Kidney epithelial cell (primary cell): ENCODE data around the gene UNC13D. TPM values are rescaled to one million over a fixed set of nuclear protein-coding genes. Genes with fewer than 3 reads are reported as not detected.

Experiments
- DNase-seq: peaks from one replicate; pipeline ENCODE4 v3.0.0-alpha.2; 2010; ENCODE audit warnings: low read depth
- H3K27me3 ChIP-seq: 2 replicates; pipeline ENCODE4 v1.6.0; 2011; ENCODE audit warnings: low read length; ENCODE audit not compliant: control insufficient read depth, insufficient read depth
- H3K36me3 ChIP-seq: 2 replicates; pipeline ENCODE4 v1.5.1; 2011; ENCODE audit warnings: low read length; ENCODE audit not compliant: control insufficient read depth, insufficient read depth
- H3K4me3 ChIP-seq: 2 replicates; pipeline ENCODE4 v1.5.1; 2011; ENCODE audit warnings: low read depth, mild to moderate bottlenecking, control low read depth, low read length
- CTCF ChIP-seq: IDR thresholded peaks from 2 replicates; pipeline ENCODE4 v1.5.1; 2011; ENCODE audit warnings: mild to moderate bottlenecking, moderate library complexity, low read length, control low read depth, inconsistent platforms; ENCODE audit not compliant: insufficient read depth, poor library complexity, severe bottlenecking
- total RNA-seq: library from RNA; depleted of rRNA; stranded (reverse); fragments of >200 nt; gene quantifications from 2 replicates; pipeline ENCODE4 v1.2.3, GENCODE V29; 2015

Gene UNC13D
- total RNA-seq, 1 donor from 2014 or later: 14.0 TPM

- no peaks in the 10 kb centered on the region for H3K27me3 ChIP-seq
- TF ChIP-seq CTCF: no peak
- DNase-seq: no peak
- no peak overlapping the region for H3K4me3 ChIP-seq
- peaks cover 6% of the 10 kb centered on the region for H3K36me3 ChIP-seq
Observed at GRCh38 chr17:75808549-75808904, 35.7 kb downstream of the UNC13D start.

- Histone ChIP-seq H3K27me3 (no peaks in the 10 kb centered on the region), H3K4me3 (no peak overlapping the region), H3K36me3 (peaks cover 5% of the 10 kb centered on the region)
- no peak for DNase-seq
- no peak for TF ChIP-seq CTCF
Observed at GRCh38 chr17:75807861-75808260, 36.3 kb downstream of the UNC13D start.

- TF ChIP-seq CTCF: no peak
- DNase-seq: no peak
Observed at GRCh38 chr17:75806822-75807500, 37.2 kb downstream of the UNC13D start.

DNA sequence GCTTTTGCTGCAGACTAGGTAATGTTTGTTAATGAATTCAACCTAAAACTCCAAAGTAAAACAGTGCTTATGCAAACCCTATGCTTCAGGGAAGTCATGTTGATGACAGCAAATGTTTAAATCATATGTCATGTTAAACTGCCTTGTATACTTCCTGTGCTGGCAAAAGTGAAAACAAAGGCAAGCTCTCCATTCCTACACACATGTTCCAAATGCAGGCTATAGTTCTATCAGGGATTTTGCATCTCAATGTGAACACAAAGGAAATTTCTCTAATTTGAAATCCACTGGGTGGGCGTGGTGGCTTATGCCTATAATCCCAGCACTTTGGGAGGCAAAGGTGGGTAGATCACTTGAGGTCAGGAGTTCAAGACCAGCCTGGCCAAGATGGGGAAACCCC lies 40.3 kb downstream of the UNC13D start:
- TF ChIP-seq CTCF: no peak
- no peak for DNase-seq
- Histone ChIP-seq H3K4me3 (no peak overlapping the region), H3K27me3 (no peaks in the 10 kb centered on the region), H3K36me3 (no peaks in the 10 kb centered on the region)

More at GRCh38 chr17:75806822-75807500, 37.2 kb downstream of the UNC13D start:
- Histone ChIP-seq H3K27me3 (no peaks in the 10 kb centered on the region), H3K4me3 (no peak overlapping the region), H3K36me3 (peaks cover 1% of the 10 kb centered on the region)

DNA sequence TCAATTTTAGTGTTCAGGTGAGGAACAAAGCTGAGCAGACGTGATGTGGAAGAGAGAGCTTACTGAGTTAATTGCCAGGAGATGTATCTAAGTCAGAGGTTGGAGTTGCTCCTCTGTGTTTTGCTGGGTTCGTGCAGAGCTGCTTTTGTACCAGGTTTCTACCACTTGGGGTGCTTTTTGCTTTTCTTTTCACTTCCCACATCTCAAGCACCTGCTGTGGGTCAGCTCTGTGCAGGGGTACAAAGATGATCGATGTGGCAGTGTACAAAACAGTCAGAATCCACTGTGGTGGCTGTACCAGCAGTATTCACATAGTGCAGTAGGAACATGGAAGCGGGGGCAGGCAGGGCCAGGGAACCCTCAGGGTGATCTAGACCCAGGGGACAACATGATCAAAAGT lies 44.8 kb downstream of the UNC13D start:
- Histone ChIP-seq H3K36me3 (peaks cover 2% of the 10 kb centered on the region), H3K4me3 (no peak overlapping the region), H3K27me3 (no peaks in the 10 kb centered on the region)
- TF ChIP-seq CTCF: no peak
- no peak for DNase-seq

GRCh38 chr17:75795820-75796607 lies 48.2 kb downstream of the UNC13D start:
- Histone ChIP-seq H3K4me3 (no peak overlapping the region), H3K36me3 (peaks cover 4% of the 10 kb centered on the region), H3K27me3 (no peaks in the 10 kb centered on the region)
- TF ChIP-seq CTCF: no peak
- DNase-seq: no peak
